Measurements from ENCODE around the gene FAM118A.

- no peak for TF ChIP-seq KDM1A (IDR thresholded peaks at IDR 0.05; ENCODE audit: borderline replicate concordance, low read length)
- no peak for TF ChIP-seq POLR2A (IDR thresholded peaks at IDR 0.05; ENCODE audit: control extremely low read depth in 1 of 2, low read depth in 2 of 2, low read length in 2 of 2)
- no peak for TF ChIP-seq ATF2 (IDR thresholded peaks at IDR 0.05; ENCODE audit: low read length)
- TF ChIP-seq, protein P1, sequence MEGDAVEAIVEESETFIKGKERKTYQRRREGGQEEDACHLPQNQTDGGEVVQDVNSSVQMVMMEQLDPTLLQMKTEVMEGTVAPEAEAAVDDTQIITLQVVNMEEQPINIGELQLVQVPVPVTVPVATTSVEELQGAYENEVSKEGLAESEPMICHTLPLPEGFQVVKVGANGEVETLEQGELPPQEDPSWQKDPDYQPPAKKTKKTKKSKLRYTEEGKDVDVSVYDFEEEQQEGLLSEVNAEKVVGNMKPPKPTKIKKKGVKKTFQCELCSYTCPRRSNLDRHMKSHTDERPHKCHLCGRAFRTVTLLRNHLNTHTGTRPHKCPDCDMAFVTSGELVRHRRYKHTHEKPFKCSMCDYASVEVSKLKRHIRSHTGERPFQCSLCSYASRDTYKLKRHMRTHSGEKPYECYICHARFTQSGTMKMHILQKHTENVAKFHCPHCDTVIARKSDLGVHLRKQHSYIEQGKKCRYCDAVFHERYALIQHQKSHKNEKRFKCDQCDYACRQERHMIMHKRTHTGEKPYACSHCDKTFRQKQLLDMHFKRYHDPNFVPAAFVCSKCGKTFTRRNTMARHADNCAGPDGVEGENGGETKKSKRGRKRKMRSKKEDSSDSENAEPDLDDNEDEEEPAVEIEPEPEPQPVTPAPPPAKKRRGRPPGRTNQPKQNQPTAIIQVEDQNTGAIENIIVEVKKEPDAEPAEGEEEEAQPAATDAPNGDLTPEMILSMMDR (IDR thresholded peaks at IDR 0.05; ENCODE audit: control extremely low read depth in 1 of 3, insufficient read depth in 1 of 3, low read depth in 1 of 3, low read length in 3 of 3), result peak in 1 of 3 experiments; percentile 6; a peak in 2 of 4 replicates
- TF ChIP-seq RFX5 (IDR thresholded peaks at IDR 0.05; ENCODE audit: borderline replicate concordance, low read depth, low read length), result no peak
- no peak for TF ChIP-seq EGR1 (IDR thresholded peaks at IDR 0.05; ENCODE audit: borderline replicate concordance, low read depth, low read length)
- no peak for TF ChIP-seq EZH2 (IDR thresholded peaks at IDR 0.05; ENCODE audit: low read depth, low read length, severe bottlenecking)
- no peak for TF ChIP-seq TAF1 (IDR thresholded peaks at IDR 0.05; ENCODE audit: low read depth, low read length)
- no peak for TF ChIP-seq CHD1 (IDR thresholded peaks at IDR 0.05; ENCODE audit: low read depth, low read length)
- TF ChIP-seq BRCA1 (IDR thresholded peaks at IDR 0.05; ENCODE audit: low read depth, low read length), result no peak
- TF ChIP-seq RXRA (IDR thresholded peaks at IDR 0.05; ENCODE audit: insufficient read depth, low read depth, low read length), result no peak
- TF ChIP-seq KDM5A (IDR thresholded peaks at IDR 0.05; ENCODE audit: low read length), result no peak
- no peak for TF ChIP-seq MAX (IDR thresholded peaks at IDR 0.05)
- TF ChIP-seq GABPA (IDR thresholded peaks at IDR 0.05; ENCODE audit: borderline replicate concordance, insufficient read depth, low read length), result no peak
Observed at GRCh38 chr22:45344334-45344733, 34.6 kb downstream of the FAM118A start.
